GM18870 (cell line): Measurements from ENCODE around the gene ALDOC.

Source experiments
- ATAC-seq: cut with Tn5 transposase; IDR thresholded peaks from one replicate; pipeline ENCODE4 v1.9.1; 2021; ENCODE audit warnings: moderate library complexity; ENCODE audit not compliant: unreplicated experiment

The ALDOC gene

GRCh38 chr17:28553000-28553505, 23.6 kb downstream of the ALDOC start:
- no peak for ATAC-seq

GRCh38 chr17:28552176-28552999, 24.3 kb downstream of the ALDOC start, which contains the start of gene UNC119:
TSS of gene UNC119 (minus strand) at chr17:28552624. CDS start at chr17:28552557, 67 bp downstream.
- no peak for ATAC-seq

GRCh38 chr17:28551421-28552175, 25.1 kb downstream of the ALDOC start:
- no peak for ATAC-seq

- ATAC-seq: no peak
Measured at GRCh38 chr17:28550858-28551257, 25.8 kb downstream of the ALDOC start.

- no peak for ATAC-seq
Measured at GRCh38 chr17:28549236-28550132, 27.2 kb downstream of the ALDOC start.

- ATAC-seq: no peak
Measured at GRCh38 chr17:28548417-28549130, 28.1 kb downstream of the ALDOC start.

- no peak for ATAC-seq
Measured at GRCh38 chr17:28547623-28548416, 28.9 kb downstream of the ALDOC start.

- no peak for ATAC-seq
Measured at GRCh38 chr17:28547096-28547622, 29.5 kb downstream of the ALDOC start.

- ATAC-seq: no peak
Measured at GRCh38 chr17:28545787-28546415, 30.8 kb downstream of the ALDOC start.

GRCh38 chr17:28545141-28545503, 31.6 kb downstream of the ALDOC start:
- ATAC-seq: no peak

GRCh38 chr17:28544402-28545140, 32.1 kb downstream of the ALDOC start:
- no peak for ATAC-seq

GRCh38 chr17:28541439-28541838, 35.3 kb downstream of the ALDOC start:
- ATAC-seq: no peak

- no peak for ATAC-seq
Measured at GRCh38 chr17:28540231-28540630, 36.5 kb downstream of the ALDOC start.

- no peak for ATAC-seq
Measured at GRCh38 chr17:28538296-28538895, 38.3 kb downstream of the ALDOC start.

- no peak for ATAC-seq
Measured at GRCh38 chr17:28537219-28537610, 39.5 kb downstream of the ALDOC start.

GRCh38 chr17:28536532-28537218, 40.0 kb downstream of the ALDOC start:
- ATAC-seq: no peak

GRCh38 chr17:28534740-28535375, 41.8 kb downstream of the ALDOC start:
- no peak for ATAC-seq
